ENCODE data around the gene FCHSD2. TPM values are rescaled to one million over a fixed set of nuclear protein-coding genes. Genes with fewer than 3 reads are reported as not detected.
"Not testable (repeated sequence)": the region's sequence is repeated elsewhere in the genome, so short reads cannot be mapped to it uniquely, and the experiment has no call there.

Gene FCHSD2
- total and polyA plus RNA-seq, 8 donors = 5.5 to 22.5 (median 10.4) TPM

DNA sequence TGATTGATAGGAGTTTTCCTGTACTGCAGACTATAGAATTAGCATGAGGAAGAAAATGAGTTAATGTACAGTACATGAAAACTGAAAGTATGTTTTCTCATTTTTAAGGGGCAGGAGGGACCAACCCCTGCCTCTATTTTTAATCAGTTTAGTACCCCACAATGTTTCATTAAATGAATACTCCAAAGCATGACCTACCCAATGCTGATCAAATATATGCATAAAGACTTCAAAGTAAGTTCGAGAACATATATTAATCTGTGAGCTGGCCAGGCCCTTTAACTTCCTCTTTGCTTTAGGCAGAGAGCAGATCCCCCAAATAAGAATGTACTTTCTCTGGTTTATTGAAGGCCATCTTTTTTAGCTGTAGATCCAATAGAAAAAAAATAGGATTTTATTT is 161.0 kb downstream of the FCHSD2 start:
- DNase-seq (no peak), FAIRE-seq (no peak), ATAC-seq (no peak)
- no peak overlapping the region for H3K27ac ChIP-seq
- H3K4me3 ChIP-seq = no peak overlapping the region
- peaks cover 0 to 19% (median 12%) of the 10 kb centered on the region in 3 donors for H3K4me1 ChIP-seq
- intact Hi-C loops (cut with DNase I) = no loop called here
- WGBS, 2 donors = 86 to 89% methylated on average over 1 of the region's 1 CpG
- no peaks in the 10 kb centered on the region for H3K36me3 ChIP-seq
- TF ChIP-seq, protein P1, sequence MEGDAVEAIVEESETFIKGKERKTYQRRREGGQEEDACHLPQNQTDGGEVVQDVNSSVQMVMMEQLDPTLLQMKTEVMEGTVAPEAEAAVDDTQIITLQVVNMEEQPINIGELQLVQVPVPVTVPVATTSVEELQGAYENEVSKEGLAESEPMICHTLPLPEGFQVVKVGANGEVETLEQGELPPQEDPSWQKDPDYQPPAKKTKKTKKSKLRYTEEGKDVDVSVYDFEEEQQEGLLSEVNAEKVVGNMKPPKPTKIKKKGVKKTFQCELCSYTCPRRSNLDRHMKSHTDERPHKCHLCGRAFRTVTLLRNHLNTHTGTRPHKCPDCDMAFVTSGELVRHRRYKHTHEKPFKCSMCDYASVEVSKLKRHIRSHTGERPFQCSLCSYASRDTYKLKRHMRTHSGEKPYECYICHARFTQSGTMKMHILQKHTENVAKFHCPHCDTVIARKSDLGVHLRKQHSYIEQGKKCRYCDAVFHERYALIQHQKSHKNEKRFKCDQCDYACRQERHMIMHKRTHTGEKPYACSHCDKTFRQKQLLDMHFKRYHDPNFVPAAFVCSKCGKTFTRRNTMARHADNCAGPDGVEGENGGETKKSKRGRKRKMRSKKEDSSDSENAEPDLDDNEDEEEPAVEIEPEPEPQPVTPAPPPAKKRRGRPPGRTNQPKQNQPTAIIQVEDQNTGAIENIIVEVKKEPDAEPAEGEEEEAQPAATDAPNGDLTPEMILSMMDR (IDR thresholded peaks at IDR 0.05) = no peak
- no peaks in the 10 kb centered on the region for H3K27me3 ChIP-seq
- H3K9me3 ChIP-seq = no peaks in the 10 kb centered on the region

DNA sequence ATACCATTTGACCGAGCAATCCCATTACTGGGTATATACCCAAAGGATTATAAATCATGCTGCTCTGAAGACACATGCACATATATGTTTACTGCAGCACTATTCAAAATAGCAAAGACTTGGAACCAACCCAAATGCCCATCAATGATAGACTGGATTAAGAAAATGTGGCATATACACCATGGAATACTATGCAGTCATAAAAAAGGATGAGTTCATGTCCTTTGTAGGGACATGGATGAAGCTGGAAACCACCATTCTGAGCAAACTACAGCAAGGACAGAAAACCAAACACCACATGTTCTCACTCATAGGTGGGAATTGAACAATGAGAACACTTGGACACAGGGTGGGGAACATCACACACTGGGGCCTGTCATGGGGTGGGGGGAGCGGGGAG is 164.3 kb downstream of the FCHSD2 start:
- DNase-seq; FAIRE-seq; H3K9me3 ChIP-seq; intact Hi-C loops (cut with DNase I); H3K4me3 ChIP-seq; ATAC-seq; H3K36me3 ChIP-seq; H3K27me3 ChIP-seq; H3K27ac ChIP-seq; H3K4me1 ChIP-seq: not testable (repeated sequence)
- WGBS, 2 donors = 96 to 97% methylated on average over 2 of the region's 2 CpGs

DNA sequence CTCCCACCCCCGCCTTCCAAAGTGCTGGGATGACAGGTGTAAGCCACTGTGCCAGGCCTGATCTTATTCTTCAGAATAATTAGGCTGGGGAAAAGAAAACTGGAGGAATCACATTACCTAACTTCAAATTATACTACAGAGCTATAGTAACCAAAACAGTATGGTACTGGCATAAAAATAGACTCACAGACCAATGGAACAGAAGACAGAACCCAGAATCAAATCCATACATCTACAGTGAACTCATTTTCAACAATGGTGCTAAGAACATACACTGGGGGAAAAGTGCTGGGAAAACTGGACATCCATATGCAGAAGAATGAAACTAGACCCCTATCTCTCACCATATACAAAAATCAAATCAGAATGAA is 165.6 kb downstream of the FCHSD2 start:
- FAIRE-seq, ATAC-seq: not testable (repeated sequence)
- WGBS, 2 donors = 97 to 100% methylated on average over 1 of the region's 1 CpG

DNA sequence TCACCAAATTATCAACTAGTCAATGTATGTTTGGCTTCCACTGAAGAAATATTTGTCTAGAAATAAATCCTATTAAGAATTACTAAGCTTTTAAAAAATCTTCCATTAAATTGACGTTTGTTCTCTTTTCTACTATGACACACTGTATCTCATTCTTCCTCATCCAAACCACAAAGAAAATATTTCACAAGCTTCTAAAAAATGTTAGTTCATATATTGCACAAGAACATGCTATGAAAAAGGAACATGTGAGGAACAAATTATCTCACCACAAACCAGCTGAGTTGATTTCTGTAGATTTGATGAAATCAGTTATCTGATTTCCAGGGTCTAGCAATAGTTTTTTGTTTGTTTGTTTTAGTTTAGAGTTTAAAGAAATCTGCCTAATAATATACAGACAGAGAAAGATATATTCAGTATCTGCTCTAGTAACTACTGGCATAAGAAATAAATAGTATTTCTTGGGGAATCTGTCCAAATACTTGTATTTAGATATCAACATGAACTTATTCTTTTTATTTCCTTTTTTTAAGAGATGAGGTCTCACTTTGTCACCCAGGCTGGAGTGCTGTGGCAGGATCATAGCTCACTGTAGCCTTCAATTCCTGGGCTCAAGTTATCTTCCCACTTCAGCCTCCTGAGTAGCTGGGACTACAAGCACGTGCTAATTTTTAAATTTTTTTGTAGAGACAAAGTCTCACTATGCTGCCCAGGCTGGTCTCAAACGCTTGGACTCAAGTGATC is 166.2 kb downstream of the FCHSD2 start:
- FAIRE-seq = no peak
- TF ChIP-seq, protein P1 (IDR thresholded peaks at IDR 0.05) = no peak
- intact Hi-C loops (cut with DNase I) = no loop called here
- 50 to 53% methylated on average over 3 of the region's 3 CpGs for WGBS, 2 donors
- DNase-seq = no peak
- peak in 2 of 4 donors; percentile 69 to 85 for ATAC-seq
- H3K27ac ChIP-seq = peak overlapping the region in 2 of 4 donors; percentile 39 to 43
- no peak overlapping the region for H3K4me3 ChIP-seq
- peaks cover 0 to 15% (median 0%) of the 10 kb centered on the region in 3 donors for H3K4me1 ChIP-seq
- no peaks in the 10 kb centered on the region for H3K9me3 ChIP-seq
- no peaks in the 10 kb centered on the region for H3K36me3 ChIP-seq
- H3K27me3 ChIP-seq = no peaks in the 10 kb centered on the region

More for the DNA sequence above, 165.6 kb downstream of the FCHSD2 start:
- H3K27me3 ChIP-seq; H3K36me3 ChIP-seq; intact Hi-C loops (cut with DNase I); DNase-seq; H3K9me3 ChIP-seq; H3K4me3 ChIP-seq: not testable (repeated sequence)
- Histone ChIP-seq H3K27ac (peak overlapping the region in 2 of 4 donors; percentile 39 to 43), H3K4me1 (peaks cover 0 to 13% (median 0%) of the 10 kb centered on the region in 3 donors)

DNA sequence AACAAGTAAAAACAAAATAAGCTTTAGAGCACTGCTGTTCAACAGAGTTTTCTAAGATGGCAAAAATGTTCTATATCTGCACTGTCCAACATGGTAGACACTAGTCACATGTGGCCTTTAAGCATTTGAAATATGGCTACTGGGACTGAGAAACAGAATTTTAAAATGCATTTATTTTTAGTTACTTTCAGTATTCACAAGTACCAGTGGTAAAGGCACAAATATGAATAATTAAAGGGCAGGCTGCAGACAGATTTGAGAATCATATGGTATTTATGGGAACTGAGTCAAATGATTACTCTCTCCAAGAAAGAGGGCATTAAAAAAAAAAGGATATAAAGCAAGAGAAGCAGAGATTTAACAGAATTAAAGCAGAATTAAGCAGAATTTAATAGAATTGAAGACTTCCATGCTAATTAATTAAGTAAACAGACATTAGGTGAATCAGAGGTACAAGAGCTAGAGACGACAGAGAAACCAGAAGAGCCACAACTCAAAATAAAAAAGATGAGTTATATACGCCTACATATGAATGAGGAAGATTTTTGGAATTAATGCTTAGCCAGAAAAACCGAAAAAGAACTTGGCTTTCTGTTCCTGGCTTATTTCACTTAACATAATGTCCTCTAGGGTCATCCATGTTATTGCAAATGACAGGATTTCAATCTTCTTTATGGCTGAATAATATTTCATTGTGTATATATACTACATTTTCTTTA is 167.5 kb downstream of the FCHSD2 start:
- DNase-seq (no peak), FAIRE-seq (no peak), ATAC-seq (peak in 1 of 4 donors; percentile 17)
- Histone ChIP-seq H3K27ac (peak overlapping the region in 1 of 4 donors; percentile 15), H3K27me3 (no peaks in the 10 kb centered on the region), H3K4me1 (peaks cover 0 to 20% (median 0%) of the 10 kb centered on the region in 3 donors), H3K4me3 (no peak overlapping the region), H3K9me3 (no peaks in the 10 kb centered on the region), H3K36me3 (no peaks in the 10 kb centered on the region)
- 92 to 94% methylated on average over 3 of the region's 3 CpGs for WGBS, 2 donors
- TF ChIP-seq, protein P1 (IDR thresholded peaks at IDR 0.05) = no peak
- intact Hi-C loops (cut with DNase I) = no loop called here
